ENCODE results near the gene SLC25A33.
"Not testable (repeated sequence)": the region's sequence is repeated elsewhere in the genome, so short reads cannot be mapped to it uniquely, and the experiment has no call there.

Gene SLC25A33, protein sequence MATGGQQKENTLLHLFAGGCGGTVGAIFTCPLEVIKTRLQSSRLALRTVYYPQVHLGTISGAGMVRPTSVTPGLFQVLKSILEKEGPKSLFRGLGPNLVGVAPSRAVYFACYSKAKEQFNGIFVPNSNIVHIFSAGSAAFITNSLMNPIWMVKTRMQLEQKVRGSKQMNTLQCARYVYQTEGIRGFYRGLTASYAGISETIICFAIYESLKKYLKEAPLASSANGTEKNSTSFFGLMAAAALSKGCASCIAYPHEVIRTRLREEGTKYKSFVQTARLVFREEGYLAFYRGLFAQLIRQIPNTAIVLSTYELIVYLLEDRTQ

DNA sequence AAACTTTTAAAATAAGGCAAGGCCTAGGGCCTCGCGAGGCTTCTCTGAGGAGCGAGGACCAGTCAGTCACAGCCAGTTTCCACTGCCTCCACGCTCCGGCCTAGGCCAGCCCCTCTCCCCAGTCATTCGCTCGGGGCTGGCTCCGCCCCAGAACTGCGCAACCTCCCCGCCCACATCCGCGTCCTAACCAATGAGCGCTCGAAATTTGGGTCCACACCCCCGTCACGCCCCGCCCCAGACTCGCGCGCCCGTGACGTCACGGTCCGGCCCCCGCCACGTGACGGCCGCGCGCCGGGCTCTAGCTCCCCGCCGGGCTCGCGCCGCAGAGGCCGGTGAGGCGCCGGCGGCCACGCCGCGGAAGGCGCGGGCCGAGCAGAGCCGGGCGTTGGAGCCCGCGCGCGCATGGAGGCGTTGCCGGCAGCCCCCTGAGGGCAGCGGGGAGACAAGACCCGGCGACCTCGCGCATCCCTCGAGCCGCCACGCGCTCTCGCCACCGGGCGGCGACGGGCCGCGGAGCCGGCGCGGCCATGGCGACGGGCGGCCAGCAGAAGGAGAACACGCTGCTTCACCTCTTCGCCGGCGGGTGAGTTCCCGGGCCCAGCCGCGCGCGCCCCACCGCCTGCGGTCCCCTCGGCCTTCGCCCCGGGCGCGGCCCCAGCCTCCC is at the start of gene SLC25A33:
TSS of gene SLC25A33 (plus strand) at position 301 of the 664 bp plus-strand sequence. CDS start at position 528, 227 bp downstream.
- peak; percentile 71 to 99 (median 97) for DNase-seq

DNA sequence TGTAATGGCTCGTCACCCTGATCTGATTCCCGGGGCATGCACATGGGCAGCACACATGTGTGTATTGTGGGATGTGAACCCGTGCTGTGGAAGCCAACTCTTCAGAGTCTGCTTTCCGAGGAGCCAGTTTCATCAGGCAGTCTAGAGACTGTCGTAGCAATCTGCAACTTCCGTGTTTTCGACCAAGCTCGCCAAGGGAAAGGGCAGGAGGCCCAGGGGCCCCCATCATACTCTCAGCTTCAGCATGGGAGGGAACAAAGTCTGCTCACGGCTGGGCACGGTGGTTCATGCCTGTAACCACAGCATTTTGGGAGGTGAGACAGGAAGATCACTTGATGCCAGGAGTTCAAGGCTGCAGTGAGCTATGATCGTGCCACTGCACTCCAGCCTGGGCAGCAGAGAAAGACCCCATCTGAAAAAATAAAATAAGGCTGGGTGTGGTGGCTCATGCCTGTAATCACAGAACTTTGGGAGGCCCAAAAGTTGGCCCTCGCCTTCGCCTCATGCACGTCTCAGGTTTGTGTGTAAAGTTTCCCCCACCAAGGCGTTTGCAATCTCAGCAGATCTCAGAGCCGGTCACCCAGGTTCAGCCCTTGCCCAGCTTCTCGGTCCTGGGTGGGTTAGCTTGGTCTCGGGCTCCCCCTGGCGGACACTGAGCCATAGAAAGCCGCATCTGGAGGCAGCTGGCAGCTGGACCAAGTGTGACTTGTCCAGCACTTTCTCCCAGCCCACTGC is 48.5 kb upstream of the SLC25A33 start:
- peak in 56 of 58 donors; percentile 3 to 94 (median 74) for DNase-seq

DNA sequence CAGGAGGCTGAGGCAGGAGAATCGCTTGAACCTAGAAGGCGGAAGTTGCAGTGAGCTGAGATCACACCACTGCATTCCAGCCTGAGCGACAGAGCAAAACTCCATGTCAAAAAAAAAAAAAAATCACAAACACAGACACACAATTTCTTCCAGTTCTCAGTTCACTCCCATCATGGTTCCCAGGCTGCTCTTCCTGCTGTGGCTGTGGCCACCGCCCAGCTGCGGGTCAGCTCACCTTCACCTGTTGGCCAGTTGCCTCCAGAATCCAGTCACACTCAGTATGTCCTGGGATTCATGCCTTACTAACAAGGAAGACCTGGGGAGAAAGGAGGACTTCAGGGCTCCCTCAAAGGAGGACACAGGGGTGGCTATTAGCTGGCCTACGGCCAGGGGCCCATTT is 45.9 kb upstream of the SLC25A33 start:
- DNase-seq = no peak

DNA sequence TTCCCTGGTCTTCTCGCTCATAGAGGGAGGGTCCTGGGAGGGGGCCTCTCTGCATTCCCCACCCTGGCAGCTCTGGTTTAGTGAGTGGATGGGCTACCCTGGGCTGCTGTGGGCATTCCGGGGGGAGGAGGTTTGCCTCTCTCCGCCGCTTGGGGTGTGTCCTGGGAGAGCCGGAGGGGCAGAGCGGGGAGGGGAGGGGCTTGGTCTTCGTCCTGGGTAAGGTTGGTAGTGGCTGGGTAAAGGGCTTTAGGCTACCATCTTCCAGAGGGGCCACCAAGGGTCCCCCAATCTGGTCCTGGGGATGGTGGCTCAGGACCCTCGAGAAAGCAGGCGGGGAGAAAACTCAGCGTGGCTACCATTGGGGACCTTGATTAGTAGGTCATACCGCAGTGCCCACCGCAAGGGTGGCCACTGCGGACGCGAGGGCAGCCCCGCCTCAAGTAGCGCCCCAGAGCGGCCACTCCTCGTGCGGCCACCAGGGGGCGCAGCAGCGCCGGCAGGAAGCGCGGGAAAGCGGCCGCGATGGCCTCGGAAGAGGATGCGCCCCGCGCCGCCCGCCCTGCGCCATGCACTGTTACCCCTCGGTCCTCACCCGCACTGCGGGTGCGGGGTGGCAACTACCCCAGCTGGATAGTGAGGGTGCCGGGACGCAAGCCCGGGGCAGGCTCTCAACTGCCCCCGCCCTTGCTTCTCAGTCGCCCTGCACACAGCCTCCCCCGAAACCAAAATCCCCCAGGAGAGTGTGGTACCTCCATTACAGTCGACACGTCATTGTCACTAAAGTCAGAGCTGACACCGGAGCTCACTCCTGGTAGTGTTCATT is 44.1 kb upstream of the SLC25A33 start:
- peak in 28 of 58 donors; percentile 1 to 52 (median 18) for DNase-seq

DNA sequence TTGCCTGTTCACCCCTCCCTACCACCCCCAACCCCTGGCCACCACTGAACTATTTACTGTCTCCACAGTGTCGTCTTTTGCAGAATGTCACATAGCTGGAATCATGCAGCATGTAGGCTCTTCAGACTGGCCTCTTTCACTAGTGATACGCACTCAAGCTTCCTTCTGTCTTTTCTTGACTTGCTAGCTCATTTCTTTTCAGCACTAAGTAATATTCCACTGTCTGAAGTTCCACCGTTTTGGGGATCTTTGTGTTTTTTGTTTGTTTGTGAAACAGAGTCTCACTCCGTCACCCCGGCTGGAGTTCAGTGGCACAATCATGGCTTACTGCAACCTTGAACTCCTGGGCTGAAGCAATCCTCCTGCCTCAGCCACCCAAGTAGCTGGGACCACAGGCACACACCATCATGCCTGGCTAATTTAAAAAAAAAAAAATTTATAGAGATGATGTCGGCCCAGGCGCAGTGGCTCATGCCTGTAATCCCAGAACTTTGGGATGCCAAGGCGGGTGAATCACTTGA is 43.4 kb upstream of the SLC25A33 start:
- DNase-seq = no peak

DNA sequence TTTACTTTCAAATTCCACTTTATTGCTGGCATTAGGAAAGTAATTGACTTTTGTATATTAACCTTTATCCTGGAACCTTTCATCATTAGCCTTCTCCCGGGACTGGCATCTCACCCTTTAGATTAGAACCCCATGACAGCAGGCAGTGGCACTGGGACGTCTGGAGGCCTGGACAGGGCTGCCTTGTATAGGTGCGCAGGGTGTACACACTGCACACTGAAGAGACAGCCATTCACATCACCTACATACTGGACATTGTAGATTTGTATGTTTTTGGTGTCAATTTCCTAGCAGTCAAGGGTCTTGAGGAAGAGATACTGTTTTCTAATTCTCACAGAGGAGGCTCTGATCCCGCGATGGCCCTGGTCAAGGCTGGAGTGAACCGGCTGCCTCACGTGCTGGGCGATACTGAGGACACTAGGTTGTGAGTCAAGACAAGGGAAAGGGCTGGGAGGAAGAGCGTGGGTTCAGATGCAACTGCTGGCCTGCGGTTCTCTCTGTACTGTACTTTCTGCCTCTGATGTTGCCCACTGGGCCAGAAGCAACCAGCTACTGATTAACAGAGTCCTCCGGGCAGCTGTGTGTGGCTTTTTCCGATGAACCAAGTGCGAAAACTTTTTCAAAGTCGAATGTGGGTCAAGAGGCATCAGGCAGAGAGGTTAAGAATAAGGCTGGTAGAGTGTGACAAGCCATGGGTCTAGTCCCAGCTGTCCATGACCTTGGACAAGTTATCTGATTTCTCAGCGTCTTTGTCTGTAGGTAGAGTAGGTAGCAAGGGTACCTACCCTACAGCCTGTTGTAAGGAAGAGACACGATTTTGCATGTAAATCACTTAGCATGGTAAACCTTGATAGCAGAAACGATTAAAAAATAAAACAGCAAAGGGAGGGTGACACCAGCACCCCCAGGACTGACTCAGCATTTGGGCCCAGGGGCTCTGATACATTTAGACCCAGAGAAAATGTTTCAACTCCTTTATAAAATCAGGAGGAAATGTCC is 38.2 kb upstream of the SLC25A33 start:
- no peak for DNase-seq

DNA sequence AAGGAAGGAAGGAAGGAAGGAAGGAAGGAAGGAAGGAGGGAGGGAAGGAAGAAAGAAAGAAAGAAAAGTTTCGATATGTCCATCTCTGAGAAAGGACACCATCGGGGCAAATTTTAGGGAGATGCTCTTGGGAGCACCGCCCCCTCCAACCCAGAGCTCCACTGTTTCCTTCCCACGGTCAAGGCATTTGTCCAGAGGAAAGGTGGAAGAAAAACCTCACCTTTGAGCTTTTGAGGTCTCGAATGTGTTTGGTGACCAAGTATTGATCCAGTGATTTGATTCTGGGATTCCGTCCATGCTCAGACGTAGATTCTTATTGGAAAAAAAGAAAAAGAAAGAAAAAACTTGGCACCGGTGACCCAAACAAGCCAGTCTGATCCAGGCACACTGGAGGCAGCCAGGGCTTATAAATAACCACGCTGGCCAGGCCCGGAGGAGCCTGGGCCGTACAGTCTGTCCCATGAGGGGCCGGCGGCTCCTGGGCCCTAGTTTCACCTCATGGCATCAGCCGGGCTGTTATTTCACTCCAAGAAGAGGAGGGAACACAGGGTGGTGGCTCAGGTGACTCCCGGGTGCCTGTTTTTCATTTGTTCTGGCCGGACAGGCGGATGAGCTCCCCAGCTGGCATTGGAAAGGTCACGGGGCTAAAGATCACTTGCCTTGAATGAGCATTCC is 36.1 kb upstream of the SLC25A33 start:
- peak in 14 of 58 donors; percentile 2 to 46 (median 9) for DNase-seq

DNA sequence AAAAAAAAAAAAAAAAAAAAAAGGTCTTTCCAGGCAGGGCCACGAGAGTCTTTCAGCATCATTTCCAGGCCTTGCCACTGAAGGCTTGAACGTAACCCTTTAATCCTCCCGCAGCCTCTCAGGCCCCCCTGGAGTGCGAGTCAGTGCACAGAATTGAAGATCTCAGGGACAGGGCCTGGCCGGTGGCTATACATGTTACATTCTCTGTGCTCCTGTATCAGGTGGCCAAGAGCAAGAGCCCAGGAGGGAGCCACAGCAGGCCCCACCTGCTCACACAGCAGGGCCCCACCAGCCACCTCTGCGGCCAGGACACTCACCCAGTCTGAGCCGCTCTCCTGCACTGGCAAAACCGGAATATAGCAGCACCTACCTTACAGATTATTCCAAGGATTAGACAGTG is 34.1 kb upstream of the SLC25A33 start:
- DNase-seq = no peak

DNA sequence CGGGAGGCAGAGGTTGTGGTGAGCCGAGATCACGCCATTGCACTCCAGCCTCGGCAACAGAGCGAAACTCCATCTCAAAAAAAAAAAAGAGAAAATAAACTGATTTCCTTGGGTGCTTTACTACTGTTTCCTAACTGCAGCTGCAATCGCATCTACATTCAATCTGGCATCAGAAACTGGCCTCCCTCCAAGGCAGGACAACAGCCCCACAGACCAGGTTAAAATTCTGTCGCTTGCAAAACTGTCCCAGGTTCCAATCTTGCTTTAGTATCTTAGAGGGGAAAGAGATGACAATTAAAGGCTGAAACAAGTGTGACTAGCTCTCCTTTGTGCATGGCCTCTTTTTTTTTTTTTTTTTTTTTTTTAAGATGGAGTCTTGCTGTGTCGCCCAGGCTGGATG is 32.4 kb upstream of the SLC25A33 start:
- DNase-seq = no peak

DNA sequence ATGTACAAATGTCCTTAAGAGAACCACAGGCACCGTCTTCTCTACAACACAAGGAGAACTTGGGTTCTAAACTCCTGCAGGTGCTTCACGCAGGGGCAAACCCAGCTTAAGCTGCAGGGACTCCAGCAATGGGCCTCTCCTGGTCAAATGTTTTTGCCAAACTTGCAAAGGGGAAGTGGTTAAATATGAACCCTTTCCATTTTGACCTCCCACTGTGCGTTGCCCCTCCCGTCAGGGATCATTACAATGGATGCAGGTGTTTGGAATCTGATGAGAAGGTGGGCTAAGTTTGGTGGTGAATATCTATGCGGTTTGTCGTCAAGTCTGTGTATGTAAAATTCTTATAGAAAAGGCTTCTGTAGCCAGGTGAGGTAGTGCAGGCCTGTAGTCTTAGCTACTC is 29.1 kb upstream of the SLC25A33 start:
- DNase-seq = no peak

DNA sequence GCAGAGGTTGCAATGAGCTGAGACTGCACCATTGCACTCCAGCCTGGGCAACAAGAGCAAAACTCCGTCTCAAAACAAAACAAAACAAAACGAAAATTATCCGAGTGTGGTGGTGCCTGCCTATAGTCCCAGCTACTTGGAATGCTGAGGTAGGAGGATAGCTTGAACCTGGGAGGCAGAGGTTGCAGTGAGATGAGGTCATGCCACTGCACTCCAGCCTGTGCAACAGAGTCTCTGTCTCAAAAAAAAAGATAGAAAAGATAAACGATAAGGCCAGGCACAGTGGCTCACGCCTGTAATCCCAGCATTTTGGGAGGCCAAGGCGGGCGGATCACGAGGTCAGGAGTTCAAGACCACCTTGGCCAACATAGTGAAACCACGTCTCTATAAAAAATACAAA is 23.7 kb upstream of the SLC25A33 start:
- not testable (repeated sequence) for DNase-seq

DNA sequence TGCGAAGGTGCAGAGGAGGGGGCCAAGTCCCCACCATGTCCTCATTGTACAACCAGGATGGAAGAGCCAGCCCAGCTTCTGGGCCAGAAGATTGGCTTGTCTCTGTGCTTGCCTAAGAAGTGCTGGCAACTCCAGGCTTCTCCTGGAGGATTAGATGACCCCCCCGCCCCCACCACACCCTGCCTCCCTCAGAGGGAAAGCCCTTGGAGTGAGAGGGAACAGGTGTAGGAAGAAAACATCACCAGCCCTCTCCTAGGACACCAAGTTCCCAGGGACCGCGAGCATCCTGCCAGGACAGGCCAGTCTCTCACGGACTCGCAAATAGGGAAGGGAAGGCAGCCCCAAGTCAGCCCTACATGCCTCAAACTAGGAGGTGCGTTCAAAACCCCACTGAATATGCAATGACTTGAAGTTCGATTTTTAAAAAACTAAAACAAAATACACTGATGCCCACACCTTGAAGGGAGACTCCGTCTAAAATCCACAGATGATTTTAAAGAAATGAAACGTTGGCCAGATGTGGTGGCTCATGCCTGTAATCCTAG is 20.7 kb upstream of the SLC25A33 start:
- DNase-seq = no peak

DNA sequence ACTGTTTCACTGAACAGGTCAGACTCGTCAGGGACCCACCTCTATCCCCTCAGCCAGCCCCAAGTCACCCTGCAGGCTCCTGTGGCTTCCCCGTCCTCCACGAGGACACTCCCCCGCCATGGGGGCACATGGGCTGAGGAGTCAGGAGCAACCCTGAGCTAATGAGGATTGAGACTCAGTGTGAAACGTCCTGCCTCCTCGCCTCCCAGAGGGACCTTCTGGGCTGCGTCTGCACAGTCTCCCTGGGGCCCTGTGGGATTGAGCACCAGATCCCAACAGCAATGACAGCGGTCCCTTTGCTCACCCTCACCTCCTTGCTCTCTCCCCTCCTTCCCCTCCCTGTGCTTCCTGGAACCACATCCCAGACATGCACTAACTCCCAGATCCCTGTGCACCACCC is 18.9 kb upstream of the SLC25A33 start:
- DNase-seq = no peak

DNA sequence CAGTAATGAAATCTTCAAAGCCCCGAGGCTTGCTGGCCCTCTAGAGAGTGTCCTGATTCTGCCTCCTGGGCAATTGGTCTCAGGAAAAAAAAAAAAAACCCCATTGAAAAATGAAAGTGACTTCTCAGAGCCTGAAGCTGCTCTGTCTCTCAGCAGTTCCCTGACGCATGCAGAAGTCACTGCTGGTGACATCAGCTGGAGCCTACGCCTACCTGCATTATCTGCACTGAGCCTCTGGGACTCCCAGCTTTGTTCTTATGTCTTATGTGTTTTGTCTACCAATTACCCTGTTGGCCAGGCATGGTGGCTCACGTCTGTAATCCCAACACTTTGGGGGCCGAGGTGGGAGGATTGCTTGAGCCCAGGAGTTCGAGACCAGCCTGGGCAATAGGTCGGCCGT is 10.1 kb upstream of the SLC25A33 start:
- DNase-seq = peak in 13 of 58 donors; percentile 2 to 47 (median 28)

DNA sequence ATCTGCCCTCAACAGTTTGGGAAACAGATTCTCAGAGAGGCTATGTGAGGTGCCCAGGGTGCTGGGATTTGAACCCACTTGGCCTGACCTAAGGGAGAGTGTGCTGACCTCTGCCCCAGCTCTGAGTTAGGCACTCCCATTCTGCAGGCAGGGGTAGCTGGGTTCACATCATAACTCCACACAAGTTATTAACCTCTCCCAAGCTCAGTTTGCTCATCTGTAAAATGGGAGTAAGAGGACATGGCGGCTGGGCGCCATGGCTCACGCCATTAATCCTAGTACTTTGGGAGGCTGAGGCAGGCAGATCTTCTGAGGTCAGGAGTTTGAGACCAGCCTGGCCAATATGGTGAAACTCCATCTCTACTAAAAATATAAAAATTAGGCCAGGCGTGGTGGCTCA is 8.9 kb upstream of the SLC25A33 start:
- DNase-seq = no peak

DNA sequence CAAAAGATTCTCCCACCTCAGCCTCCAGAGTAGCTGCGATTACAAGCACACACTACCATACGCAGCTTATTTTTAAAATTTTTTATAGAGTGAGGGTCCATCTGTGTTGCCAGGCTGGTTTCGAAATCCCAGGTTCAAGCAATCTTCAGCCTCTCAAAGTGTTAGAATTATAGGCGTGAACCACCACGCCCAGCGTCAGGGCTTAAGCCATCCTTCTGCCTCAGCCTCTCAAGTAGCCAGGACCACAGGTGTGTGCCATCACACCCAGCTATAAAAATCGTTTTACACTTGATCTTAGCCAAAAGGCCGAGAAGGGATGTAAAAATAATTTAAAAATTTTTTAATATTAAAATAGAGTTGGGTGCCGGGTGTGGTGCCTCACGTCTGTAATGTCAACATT is 4.3 kb upstream of the SLC25A33 start:
- DNase-seq = no peak

DNA sequence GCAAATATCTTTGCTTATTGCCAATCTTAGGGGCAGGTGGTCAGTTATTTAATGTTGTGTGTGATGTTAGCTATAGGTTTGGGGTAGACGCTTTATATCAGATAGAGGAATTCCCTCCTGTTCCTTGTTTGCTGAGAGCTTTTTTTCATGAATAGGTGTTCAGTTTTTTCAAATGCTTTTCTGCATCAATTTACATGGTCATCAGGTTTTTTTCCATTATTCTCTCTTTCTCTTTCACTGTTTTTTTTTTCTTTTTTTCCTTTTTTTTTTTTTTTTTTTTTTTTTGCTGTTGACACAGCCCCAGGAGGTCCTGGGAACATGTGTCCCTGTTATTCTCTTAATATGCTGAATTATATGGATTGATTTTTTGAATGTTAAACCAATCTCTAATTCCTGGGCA is 3.0 kb upstream of the SLC25A33 start:
- no peak for DNase-seq

DNA sequence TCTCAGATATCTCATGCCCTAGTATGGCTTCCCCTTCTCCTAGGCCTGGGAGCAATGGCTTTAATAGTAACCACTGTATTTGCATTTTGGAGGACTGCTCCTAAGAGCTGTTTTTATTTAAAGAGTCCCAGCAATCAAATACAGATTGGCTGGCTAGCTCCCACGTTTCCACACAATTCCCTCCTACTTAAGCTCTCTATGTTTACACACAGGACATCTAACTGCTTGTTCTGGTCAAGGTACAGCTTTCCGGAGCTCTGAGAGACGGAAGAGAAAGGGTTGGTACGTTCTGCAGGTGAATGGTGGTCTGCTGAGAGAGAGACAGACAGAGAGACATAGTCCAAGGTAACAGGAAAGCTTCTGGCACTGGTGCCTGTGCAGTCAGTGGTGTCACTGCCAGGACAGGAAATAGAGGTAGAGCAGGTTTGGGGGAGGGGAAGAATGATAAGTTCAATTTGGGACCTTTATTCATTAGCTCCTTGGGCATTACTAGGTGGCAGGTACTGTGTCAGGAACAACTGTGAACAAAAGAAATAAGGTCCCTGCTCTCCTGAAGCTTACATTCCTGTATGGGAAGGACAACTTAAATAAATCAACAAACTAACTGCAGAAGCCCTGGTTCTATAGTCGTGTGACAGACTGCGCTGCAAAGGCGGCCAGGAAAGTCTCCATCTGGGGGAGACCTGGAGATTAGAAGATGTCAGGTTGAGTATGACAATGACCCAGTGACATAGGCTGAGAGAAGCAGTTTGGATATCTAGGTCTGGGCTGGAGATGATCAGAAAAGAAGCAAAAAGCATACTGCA is 1.2 kb upstream of the SLC25A33 start:
- no peak for DNase-seq
